Activated T-cell treated with anti-CD3 and anti-CD28 coated beads for 24 hours (primary cell): ENCODE data around the gene COQ10A.
"Not testable (repeated sequence)": the region's sequence is repeated elsewhere in the genome, so short reads cannot be mapped to it uniquely, and the experiment has no call there.

Source experiments
- DNase-seq: peaks from one replicate; pipeline ENCODE4 v3.0.0-alpha.2; 2020; ENCODE audit warnings: low read depth

The COQ10A gene

DNA sequence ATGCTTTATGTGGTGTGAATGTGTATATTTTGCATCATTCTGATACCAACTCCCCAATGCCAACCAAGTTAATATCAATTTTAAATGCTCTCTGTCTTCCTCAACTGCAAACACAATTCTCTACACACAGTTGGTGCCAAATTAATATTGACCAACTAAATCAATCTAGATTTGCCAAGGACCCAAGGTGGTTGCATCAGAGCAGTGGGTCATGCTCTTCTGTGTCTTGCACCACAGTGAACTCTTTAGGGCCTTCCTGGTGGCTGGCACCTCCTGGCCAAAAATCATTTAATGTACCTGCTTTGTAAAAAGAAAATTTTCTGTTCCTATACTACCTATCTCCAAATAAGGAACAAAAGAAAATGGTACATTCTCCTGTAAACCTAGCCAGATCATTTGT is 14.1 kb downstream of the COQ10A start:
- DNase-seq: no peak

GRCh38 chr12:56282030-56282429 is 15.3 kb downstream of the COQ10A start:
- no peak for DNase-seq

GRCh38 chr12:56282579-56282978 is 15.8 kb downstream of the COQ10A start:
- no peak for DNase-seq

GRCh38 chr12:56284263-56284662 is 17.5 kb downstream of the COQ10A start:
- not testable (repeated sequence) for DNase-seq

DNA sequence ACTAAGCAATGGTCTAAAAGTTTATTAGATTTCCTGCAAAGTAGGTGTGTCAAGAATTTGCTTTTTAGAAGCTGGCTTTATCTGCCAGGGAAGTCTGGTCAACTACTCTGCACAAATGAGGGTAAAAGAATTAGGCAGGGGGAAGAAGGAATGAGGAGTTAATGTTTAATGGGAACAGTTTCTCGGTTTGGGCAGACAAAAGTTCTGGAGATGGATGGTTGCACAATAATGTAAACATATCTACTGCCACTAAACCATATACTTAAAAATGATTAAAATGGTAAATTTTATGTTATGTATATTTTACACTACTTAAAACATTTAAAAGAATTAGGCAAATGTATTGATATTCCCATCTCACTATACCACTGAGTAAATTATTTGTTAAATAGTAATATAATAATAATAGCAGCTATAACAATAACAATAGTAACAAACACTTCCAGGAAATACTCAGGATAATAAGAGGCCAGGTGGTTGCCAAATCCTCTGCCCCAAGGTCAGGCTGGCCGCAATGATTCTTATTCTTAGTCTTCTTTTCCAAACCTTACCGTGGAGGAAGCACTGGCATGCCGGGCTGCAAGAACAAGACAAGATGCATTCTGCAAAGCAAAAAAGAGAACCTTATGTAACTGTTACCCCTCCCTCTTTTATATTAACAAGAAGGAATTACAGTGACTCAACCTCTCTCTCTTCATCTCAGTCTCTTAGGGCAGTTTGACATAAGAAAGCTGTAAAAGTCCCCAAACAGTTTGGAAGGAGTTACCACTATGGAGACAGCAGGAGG is 19.5 kb downstream of the COQ10A start:
- DNase-seq: no peak

- no peak for DNase-seq
These were observed 22.1 kb downstream of the COQ10A start for GRCh38 chr12:56288705-56289387.

DNA sequence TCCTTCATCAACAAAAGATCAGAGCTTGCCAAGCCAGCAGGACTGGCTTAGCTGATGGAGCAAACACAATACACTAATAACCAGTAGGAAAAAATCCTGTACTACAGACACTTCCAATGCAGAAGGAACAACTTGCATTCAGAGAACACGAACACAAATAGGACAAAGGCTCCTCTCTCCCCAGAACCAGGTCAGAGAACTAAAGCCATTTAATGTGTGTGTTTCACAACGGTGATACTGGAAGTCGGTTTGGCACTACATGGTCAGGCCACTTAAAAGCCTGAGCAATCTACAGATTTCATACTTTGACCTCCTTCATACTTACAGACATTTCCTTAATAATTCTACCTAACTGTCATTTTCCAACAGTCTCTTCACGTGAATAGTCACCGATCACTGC is 27.1 kb downstream of the COQ10A start:
- no peak for DNase-seq

DNA sequence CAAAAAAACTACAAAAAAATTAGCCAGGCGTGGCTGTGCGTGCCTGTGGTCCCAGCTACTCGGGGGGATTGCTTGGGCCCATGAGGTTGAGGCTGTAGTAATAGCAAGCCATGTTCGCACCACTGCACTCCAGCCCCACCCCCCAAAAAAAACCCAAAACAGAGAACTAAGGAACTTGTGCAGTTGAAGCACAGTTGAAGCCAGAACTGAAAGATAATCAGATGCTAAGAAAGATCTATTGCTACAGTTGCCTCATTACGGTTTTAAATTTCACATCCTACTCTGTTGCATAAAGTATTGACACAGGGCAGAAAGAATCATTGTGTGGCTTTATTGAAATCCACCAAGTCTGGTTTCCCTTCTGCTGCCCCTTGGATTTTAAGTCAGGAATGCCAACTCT is 29.6 kb downstream of the COQ10A start:
- no peak for DNase-seq

- no peak for DNase-seq
These were observed 30.7 kb downstream of the COQ10A start for GRCh38 chr12:56297400-56297799.

DNA sequence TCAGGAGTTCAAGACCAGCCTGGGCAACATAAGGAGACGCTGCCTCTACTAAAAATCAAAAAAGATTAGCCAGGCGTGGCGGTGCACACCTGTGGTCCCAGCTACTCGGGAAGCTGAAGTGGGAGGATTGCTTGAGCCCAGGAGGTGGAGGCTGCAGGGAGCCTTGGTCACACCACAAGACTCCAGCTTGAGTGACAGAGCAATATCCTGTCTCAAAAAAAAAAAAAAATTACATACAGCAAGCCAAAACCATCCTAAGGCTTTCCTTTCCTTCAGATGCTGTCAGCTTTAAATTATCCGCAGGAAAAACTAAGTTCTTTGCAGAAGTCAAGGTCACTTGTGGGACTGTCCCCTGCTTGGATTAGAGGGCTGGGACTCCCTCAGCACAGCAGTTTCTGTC is 32.1 kb downstream of the COQ10A start:
- no peak for DNase-seq

- DNase-seq: peak; percentile 25
These were observed 32.6 kb downstream of the COQ10A start for GRCh38 chr12:56299308-56299852.

DNA sequence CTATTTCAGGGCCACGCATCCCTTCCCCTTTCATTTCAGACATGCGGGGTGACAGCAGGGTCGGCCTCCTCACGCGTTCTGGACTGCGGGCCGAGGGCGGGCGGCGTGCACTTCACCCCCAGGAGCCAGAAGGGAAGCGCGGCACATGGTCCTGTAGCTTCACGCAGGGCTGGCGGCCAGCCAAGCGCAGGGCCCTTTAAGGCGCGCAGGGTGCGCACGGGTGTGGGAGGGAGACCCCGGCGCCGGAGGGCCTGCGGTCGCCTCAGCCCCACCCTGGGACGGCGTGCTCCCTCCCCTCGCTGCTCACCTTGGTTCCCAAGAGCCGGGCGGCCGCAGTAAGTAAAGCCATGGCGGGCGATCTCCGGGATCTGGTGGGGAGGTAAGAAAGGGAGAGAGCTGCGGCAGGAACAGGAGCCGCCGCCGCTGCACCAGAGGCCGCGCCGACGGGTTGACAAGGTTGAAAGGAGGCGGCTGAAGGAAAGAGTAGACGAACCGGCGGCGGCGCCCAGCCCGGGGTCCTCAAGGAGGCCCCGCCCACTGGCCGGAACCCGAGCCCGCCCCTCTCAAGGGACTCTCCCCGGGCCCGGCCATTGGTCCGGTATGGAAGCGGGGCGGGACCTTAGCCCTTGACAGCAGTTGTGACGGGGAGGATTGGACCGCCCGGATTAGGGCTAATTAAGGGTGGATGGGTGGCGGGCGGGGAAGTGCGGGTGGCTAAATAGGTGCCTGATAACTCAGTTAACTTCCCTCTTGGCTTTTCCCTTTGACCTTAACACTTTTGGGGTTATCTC is 33.3 kb downstream of the COQ10A start, which contains the start of gene CS:
Gene CS (minus strand): TSS at position 478 of the 791 bp plus-strand sequence. CDS start 129 bp downstream, at position 349.
- peak; percentile 98 for DNase-seq

DNA sequence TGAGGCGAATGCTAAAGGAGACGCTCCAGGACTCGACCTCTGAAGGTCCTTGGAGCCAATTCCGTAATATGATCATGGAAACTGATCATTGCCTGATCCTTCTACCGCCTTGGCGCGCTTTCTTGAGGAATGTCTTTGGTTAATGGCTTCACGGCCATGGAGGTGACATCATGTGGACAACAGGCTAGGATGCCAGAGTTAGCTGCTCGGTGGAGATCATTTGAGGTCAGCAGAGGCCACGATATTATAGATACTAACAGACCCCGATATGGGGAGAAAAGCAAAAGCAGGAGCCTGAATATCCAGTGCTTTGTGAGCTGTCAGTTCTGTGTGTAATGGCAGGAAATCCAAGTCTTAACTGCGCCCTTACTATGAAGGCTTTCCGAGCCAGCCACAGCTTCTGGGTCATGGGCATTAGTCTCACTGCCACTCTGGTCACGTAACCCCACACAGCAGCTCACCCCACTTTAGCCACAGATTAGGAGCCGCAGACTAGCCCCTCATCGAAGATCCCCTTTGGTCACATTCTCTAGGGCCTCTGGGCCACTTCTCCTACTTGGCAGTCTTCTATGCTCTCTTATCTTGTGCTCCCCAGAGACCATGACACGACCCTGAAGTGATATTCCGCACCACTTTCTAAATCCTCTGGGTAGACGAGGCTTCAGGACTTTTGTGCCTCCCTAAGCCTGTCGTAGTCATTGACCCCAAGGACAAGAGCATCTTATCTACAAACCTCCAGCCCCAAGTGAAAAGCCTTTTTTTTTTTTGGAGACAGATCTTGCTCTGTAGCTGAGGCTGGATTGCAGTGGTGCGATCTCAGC is 34.1 kb downstream of the COQ10A start:
- DNase-seq: no peak

GRCh38 chr12:56304276-56304675 is 37.5 kb downstream of the COQ10A start:
- DNase-seq: no peak

GRCh38 chr12:56304872-56305590 is 38.3 kb downstream of the COQ10A start:
- no peak for DNase-seq

GRCh38 chr12:56307221-56307965 is 40.7 kb downstream of the COQ10A start:
- no peak for DNase-seq

GRCh38 chr12:56308714-56309113 is 42.0 kb downstream of the COQ10A start:
- DNase-seq: no peak

GRCh38 chr12:56311003-56311402 is 44.3 kb downstream of the COQ10A start:
- DNase-seq: no peak

GRCh38 chr12:56315249-56315621 is 48.5 kb downstream of the COQ10A start:
- no peak for DNase-seq
